ENCODE measurements around the gene F9.

The F9 gene

GRCh38 chrX:139600105-139600504 is 69.6 kb downstream of the F9 start:
- no peak for DNase-seq
- Histone ChIP-seq H3K9ac (ENCODE audit: low read length) (no peak overlapping the region), H3K9me3 (replicated peaks; ENCODE audit: insufficient read depth, low read length) (no peaks in the 10 kb centered on the region), H3K27me3 (replicated peaks; ENCODE audit: insufficient read depth, low read length) (no peaks in the 10 kb centered on the region), H3K4me3 (ENCODE audit: low read length) (no peak overlapping the region), H2AFZ (ENCODE audit: low read length) (no peak overlapping the region), H3K79me2 (ENCODE audit: low read length) (no peaks in the 10 kb centered on the region), H3K27ac (ENCODE audit: low read length) (no peak overlapping the region), H3K4me2 (ENCODE audit: low read depth, low read length) (no peak overlapping the region), H3K4me1 (ENCODE audit: low read length) (no peaks in the 10 kb centered on the region), H3F3A (ENCODE audit: insufficient read depth, low read length) (no peaks in the 10 kb centered on the region), H3K9me2 (replicated peaks; ENCODE audit: insufficient read depth, low read length) (no peaks in the 10 kb centered on the region), H3K36me3 (replicated peaks; ENCODE audit: insufficient read depth, low read length) (no peaks in the 10 kb centered on the region), H4K20me1 (ENCODE audit: insufficient read depth, low read length) (no peaks in the 10 kb centered on the region)
- TF ChIP-seq CTCF (IDR thresholded peaks at IDR 0.05; ENCODE audit: low read length) (no peak), EZH2 (optimal IDR thresholded peaks at IDR 0.05; ENCODE audit: low read depth, low read length) (no peak), EZH2phosphoT487 (IDR thresholded peaks at IDR 0.05; ENCODE audit: low read length) (no peak)

All from MM.1S (cell line).